WTC11 (cell line): Measurements from ENCODE around the gene CT47C1. TPM values are rescaled to one million over a fixed set of nuclear protein-coding genes. Genes with fewer than 3 reads are reported as not detected.

ENCODE experiments used
- ATAC-seq: fragments of 200-7000 bp; cut with Tn5 transposase; 2 replicates; pipeline ENCODE4 v1.10.0; 2021; ENCODE audit warnings: mild to moderate bottlenecking, moderate library complexity
- CTCF ChIA-PET: fragments of 300-600 bp; sonication (Branson Sonifier 250); formaldehyde crosslinking; loops from one replicate; lab custom pipeline; 2021; ENCODE audit warnings: antibody characterized with exemption; lab: Charles Lee
- POLR2A ChIA-PET: fragments of 350-600 bp; sonication (Branson Sonifier 250); formaldehyde crosslinking; loops from one replicate; lab custom pipeline; 2021; ENCODE audit warnings: antibody characterized with exemption; lab: Charles Lee
- DNase-seq: peaks from one replicate; pipeline ENCODE4 v3.0.0; 2021; ENCODE audit warnings: low spot score
- H3K27ac Mint-ChIP-seq: 2 replicates; pipeline ENCODE4 v1.8.0; 2021; ENCODE audit warnings: mixed read lengths
- H3K27me3 Mint-ChIP-seq: 2 replicates; pipeline ENCODE4 v1.8.0; 2021; ENCODE audit warnings: low read depth, mild to moderate bottlenecking, moderate library complexity, mixed read lengths
- H3K36me3 Mint-ChIP-seq: 2 replicates; pipeline ENCODE4 v1.8.0; 2021; ENCODE audit warnings: mixed read lengths
- H3K4me1 Mint-ChIP-seq: 2 replicates; pipeline ENCODE4 v1.8.0; 2022; ENCODE audit warnings: mixed read lengths
- H3K4me3 Mint-ChIP-seq: 2 replicates; pipeline ENCODE4 v1.8.0; 2021; ENCODE audit warnings: mild to moderate bottlenecking, moderate library complexity, mixed read lengths
- H3K9me3 Mint-ChIP-seq: 2 replicates; pipeline ENCODE4 v1.8.0; 2021; ENCODE audit warnings: mixed read lengths
- CREM ChIP-seq: sonication (generic); formaldehyde crosslinking; IDR thresholded peaks from 2 replicates; pipeline ENCODE4 v1.8.1; 2022; ENCODE audit warnings: mild to moderate bottlenecking, missing genetic modification reagents, moderate library complexity
- FOXJ3 ChIP-seq: sonication (generic); formaldehyde crosslinking; IDR thresholded peaks from 2 replicates; pipeline ENCODE4 v1.9.0; 2021; ENCODE audit warnings: missing genetic modification reagents, mild to moderate bottlenecking, borderline replicate concordance
- FOXK1 ChIP-seq: sonication (generic); formaldehyde crosslinking; IDR thresholded peaks from 2 replicates; pipeline ENCODE4 v1.8.0; 2022; ENCODE audit warnings: mild to moderate bottlenecking, moderate library complexity, missing genetic modification reagents
- FOXP1 ChIP-seq: sonication (generic); formaldehyde crosslinking; IDR thresholded peaks from 2 replicates; pipeline ENCODE4 v1.8.0; 2022; ENCODE audit warnings: missing genetic modification reagents, mild to moderate bottlenecking, moderate library complexity, borderline replicate concordance
- GRHL2 ChIP-seq: fragments of 250-450 bp; sonication (Bioruptor Pico); IDR thresholded peaks from 2 replicates; pipeline ENCODE4 v1.8.0; 2022; ENCODE audit warnings: mild to moderate bottlenecking, moderate library complexity; ENCODE audit not compliant: insufficient replicate concordance, severe bottlenecking
- JUN ChIP-seq: sonication (generic); formaldehyde crosslinking; IDR thresholded peaks from 2 replicates; pipeline ENCODE4 v1.8.0; 2023; ENCODE audit warnings: mild to moderate bottlenecking, missing genetic modification reagents
- NFATC4 ChIP-seq: fragments of 250-450 bp; sonication (Bioruptor Pico); IDR thresholded peaks from 2 replicates; pipeline ENCODE4 v1.9.0; 2021; ENCODE audit warnings: mild to moderate bottlenecking
- RORB ChIP-seq: fragments of 250-450 bp; sonication (Bioruptor Pico); IDR thresholded peaks from 2 replicates; pipeline ENCODE4 v1.9.0; 2021; ENCODE audit warnings: mild to moderate bottlenecking
- TCF7 ChIP-seq: sonication (generic); formaldehyde crosslinking; IDR thresholded peaks from 2 replicates; pipeline ENCODE4 v1.8.0; 2022; ENCODE audit warnings: mild to moderate bottlenecking, low read depth, missing genetic modification reagents, moderate library complexity
- TP53 ChIP-seq: sonication (generic); formaldehyde crosslinking; IDR thresholded peaks from 2 replicates; pipeline ENCODE4 v1.8.1; 2023; ENCODE audit warnings: mild to moderate bottlenecking, missing genetic modification reagents
- ZNF317 ChIP-seq: sonication (generic); formaldehyde crosslinking; IDR thresholded peaks from 2 replicates; pipeline ENCODE4 v1.8.1; 2023; ENCODE audit warnings: low read depth, mild to moderate bottlenecking, moderate library complexity, missing genetic modification reagents, borderline replicate concordance
- total RNA-seq: library from RNA; stranded (reverse); gene quantifications from 3 replicates; pipeline ENCODE4 v1.2.3, GENCODE V29; 2021
- TF ChIP-seq, protein P1 (sequence below): fragments of 250-450 bp; sonication (Bioruptor Pico); IDR thresholded peaks from 2 replicates; pipeline ENCODE4 v1.9.0; 2021; ENCODE audit warnings: moderate library complexity, mild to moderate bottlenecking, inconsistent platforms, borderline replicate concordance
- TF ChIP-seq, protein P2 (sequence below): sonication (generic); formaldehyde crosslinking; conservative IDR thresholded peaks from 2 replicates; pipeline ENCODE4 v1.8.1; 2023; ENCODE audit warnings: mild to moderate bottlenecking, low read depth, missing genetic modification reagents, moderate library complexity
- TF ChIP-seq, protein P3 (sequence below): fragments of 250-450 bp; sonication (Bioruptor Pico); IDR thresholded peaks from 2 replicates; pipeline ENCODE4 v1.9.0; 2021; ENCODE audit warnings: mild to moderate bottlenecking, borderline replicate concordance
- TF ChIP-seq, protein P4 (sequence below): sonication (generic); formaldehyde crosslinking; IDR thresholded peaks from 2 replicates; pipeline ENCODE4 v1.8.1; 2022; ENCODE audit warnings: mild to moderate bottlenecking, missing genetic modification reagents, moderate library complexity, borderline replicate concordance
- TF ChIP-seq, protein P5 (sequence below): sonication (generic); formaldehyde crosslinking; IDR thresholded peaks from 2 replicates; pipeline ENCODE4 v1.8.1; 2023; ENCODE audit warnings: mild to moderate bottlenecking, moderate library complexity, missing genetic modification reagents
- TF ChIP-seq, protein P6 (sequence below): sonication (generic); formaldehyde crosslinking; IDR thresholded peaks from 2 replicates; pipeline ENCODE4 v1.8.0; 2022; ENCODE audit warnings: mild to moderate bottlenecking, missing genetic modification reagents

CT47C1 gene
- total RNA-seq, 1 experiment from 2014 or later = not detected

DNA sequence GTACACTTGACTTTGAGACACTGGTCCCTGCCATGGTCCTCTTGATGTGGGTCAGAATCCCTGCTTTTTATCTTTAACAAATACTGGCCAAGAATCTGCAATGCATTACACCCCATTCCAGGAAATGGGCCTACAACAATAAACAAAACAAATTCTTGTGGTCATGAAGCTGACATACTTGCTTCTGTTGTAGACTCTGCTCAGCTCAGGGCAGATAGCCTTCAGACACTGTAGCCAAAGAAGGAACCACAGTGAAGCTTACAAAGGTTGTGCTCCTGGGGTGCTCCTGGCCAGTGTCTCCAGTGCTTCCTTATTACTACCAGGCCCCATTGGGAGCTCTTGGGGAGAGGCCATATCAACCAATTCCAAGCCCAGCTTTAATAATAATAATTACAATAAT lies 33.0 kb downstream of the CT47C1 start:
- ChIA-PET CTCF (interaction anchor here (0.6 to 0.9 kb wide), 2 partner anchors 10 to 14 kb away, joined by 3 read pairs; no protein-coding TSS in a partner anchor), POLR2A (no interaction called here)
- ATAC-seq = no peak
- no peaks in the 10 kb centered on the region for H3K36me3 Mint-ChIP-seq
- TF ChIP-seq TP53 (CRISPR knock-in tag) = no peak
- no peak for TF ChIP-seq GRHL2 (CRISPR knock-in tag)
- no peak for TF ChIP-seq FOXK1 (CRISPR knock-in tag)
- TF ChIP-seq, protein P1, sequence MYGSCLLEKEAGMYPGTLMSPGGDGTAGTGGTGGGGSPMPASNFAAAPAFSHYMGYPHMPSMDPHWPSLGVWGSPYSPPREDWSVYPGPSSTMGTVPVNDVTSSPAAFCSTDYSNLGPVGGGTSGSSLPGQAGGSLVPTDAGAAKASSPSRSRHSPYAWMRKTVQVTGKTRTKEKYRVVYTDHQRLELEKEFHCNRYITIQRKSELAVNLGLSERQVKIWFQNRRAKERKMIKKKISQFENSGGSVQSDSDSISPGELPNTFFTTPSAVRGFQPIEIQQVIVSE (CRISPR knock-in tag) = no peak
- TF ChIP-seq TCF7 = no peak
- TF ChIP-seq, protein P2, sequence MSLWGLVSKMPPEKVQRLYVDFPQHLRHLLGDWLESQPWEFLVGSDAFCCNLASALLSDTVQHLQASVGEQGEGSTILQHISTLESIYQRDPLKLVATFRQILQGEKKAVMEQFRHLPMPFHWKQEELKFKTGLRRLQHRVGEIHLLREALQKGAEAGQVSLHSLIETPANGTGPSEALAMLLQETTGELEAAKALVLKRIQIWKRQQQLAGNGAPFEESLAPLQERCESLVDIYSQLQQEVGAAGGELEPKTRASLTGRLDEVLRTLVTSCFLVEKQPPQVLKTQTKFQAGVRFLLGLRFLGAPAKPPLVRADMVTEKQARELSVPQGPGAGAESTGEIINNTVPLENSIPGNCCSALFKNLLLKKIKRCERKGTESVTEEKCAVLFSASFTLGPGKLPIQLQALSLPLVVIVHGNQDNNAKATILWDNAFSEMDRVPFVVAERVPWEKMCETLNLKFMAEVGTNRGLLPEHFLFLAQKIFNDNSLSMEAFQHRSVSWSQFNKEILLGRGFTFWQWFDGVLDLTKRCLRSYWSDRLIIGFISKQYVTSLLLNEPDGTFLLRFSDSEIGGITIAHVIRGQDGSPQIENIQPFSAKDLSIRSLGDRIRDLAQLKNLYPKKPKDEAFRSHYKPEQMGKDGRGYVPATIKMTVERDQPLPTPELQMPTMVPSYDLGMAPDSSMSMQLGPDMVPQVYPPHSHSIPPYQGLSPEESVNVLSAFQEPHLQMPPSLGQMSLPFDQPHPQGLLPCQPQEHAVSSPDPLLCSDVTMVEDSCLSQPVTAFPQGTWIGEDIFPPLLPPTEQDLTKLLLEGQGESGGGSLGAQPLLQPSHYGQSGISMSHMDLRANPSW = no peak
- TF ChIP-seq, protein P3, sequence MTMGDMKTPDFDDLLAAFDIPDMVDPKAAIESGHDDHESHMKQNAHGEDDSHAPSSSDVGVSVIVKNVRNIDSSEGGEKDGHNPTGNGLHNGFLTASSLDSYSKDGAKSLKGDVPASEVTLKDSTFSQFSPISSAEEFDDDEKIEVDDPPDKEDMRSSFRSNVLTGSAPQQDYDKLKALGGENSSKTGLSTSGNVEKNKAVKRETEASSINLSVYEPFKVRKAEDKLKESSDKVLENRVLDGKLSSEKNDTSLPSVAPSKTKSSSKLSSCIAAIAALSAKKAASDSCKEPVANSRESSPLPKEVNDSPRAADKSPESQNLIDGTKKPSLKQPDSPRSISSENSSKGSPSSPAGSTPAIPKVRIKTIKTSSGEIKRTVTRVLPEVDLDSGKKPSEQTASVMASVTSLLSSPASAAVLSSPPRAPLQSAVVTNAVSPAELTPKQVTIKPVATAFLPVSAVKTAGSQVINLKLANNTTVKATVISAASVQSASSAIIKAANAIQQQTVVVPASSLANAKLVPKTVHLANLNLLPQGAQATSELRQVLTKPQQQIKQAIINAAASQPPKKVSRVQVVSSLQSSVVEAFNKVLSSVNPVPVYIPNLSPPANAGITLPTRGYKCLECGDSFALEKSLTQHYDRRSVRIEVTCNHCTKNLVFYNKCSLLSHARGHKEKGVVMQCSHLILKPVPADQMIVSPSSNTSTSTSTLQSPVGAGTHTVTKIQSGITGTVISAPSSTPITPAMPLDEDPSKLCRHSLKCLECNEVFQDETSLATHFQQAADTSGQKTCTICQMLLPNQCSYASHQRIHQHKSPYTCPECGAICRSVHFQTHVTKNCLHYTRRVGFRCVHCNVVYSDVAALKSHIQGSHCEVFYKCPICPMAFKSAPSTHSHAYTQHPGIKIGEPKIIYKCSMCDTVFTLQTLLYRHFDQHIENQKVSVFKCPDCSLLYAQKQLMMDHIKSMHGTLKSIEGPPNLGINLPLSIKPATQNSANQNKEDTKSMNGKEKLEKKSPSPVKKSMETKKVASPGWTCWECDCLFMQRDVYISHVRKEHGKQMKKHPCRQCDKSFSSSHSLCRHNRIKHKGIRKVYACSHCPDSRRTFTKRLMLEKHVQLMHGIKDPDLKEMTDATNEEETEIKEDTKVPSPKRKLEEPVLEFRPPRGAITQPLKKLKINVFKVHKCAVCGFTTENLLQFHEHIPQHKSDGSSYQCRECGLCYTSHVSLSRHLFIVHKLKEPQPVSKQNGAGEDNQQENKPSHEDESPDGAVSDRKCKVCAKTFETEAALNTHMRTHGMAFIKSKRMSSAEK = no peak
- no peak for TF ChIP-seq JUN (CRISPR knock-in tag)
- TF ChIP-seq, protein P4, sequence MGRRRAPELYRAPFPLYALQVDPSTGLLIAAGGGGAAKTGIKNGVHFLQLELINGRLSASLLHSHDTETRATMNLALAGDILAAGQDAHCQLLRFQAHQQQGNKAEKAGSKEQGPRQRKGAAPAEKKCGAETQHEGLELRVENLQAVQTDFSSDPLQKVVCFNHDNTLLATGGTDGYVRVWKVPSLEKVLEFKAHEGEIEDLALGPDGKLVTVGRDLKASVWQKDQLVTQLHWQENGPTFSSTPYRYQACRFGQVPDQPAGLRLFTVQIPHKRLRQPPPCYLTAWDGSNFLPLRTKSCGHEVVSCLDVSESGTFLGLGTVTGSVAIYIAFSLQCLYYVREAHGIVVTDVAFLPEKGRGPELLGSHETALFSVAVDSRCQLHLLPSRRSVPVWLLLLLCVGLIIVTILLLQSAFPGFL (CRISPR knock-in tag) = no peak
- no peak for TF ChIP-seq FOXP1
- no peak for TF ChIP-seq NFATC4 (CRISPR knock-in tag)
- TF ChIP-seq RORB = no peak
- no peak for TF ChIP-seq FOXJ3 (CRISPR knock-in tag)
- TF ChIP-seq ZNF317 (CRISPR knock-in tag) = no peak
- TF ChIP-seq CREM (CRISPR knock-in tag) = no peak
- H3K27ac Mint-ChIP-seq = no peak overlapping the region
- H3K4me1 Mint-ChIP-seq = peaks cover 7% of the 10 kb centered on the region
- H3K4me3 Mint-ChIP-seq = no peak overlapping the region
- H3K27me3 Mint-ChIP-seq = peaks cover 5% of the 10 kb centered on the region; the same call in 1 of the 2 replicates
- no peaks in the 10 kb centered on the region for H3K9me3 Mint-ChIP-seq
- DNase-seq = no peak

DNA sequence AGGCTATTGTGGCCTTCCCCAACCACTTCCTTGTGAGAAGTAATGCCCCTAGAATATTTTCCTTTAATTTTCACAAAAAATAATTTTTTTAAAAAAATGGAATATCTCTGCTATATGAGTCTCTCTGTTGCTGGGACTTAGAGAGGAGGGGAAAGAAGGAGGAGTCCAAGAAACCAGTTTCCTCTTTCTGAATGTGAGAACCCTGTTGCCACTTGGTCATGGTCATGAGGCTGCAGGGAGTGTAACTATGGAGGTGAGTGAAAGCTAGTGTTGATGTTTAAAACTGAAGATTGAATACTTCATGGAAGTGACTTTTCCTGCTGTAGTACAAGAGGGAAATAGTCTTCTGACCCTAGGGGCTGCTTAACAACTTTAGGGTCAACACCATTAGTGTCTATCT lies 34.4 kb downstream of the CT47C1 start:
- H3K27me3 Mint-ChIP-seq = peaks cover 5% of the 10 kb centered on the region; the same call in 1 of the 2 replicates
- no peak overlapping the region for H3K4me3 Mint-ChIP-seq
- no peaks in the 10 kb centered on the region for H3K9me3 Mint-ChIP-seq
- H3K27ac Mint-ChIP-seq = no peak overlapping the region
- no peak for DNase-seq
- peaks cover 7% of the 10 kb centered on the region for H3K4me1 Mint-ChIP-seq
- TF ChIP-seq, protein P5, sequence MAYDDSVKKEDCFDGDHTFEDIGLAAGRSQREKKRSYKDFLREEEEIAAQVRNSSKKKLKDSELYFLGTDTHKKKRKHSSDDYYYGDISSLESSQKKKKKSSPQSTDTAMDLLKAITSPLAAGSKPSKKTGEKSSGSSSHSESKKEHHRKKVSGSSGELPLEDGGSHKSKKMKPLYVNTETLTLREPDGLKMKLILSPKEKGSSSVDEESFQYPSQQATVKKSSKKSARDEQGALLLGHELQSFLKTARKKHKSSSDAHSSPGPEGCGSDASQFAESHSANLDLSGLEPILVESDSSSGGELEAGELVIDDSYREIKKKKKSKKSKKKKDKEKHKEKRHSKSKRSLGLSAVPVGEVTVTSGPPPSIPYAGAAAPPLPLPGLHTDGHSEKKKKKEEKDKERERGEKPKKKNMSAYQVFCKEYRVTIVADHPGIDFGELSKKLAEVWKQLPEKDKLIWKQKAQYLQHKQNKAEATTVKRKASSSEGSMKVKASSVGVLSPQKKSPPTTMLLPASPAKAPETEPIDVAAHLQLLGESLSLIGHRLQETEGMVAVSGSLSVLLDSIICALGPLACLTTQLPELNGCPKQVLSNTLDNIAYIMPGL (CRISPR knock-in tag) = no peak
- TF ChIP-seq, protein P6, sequence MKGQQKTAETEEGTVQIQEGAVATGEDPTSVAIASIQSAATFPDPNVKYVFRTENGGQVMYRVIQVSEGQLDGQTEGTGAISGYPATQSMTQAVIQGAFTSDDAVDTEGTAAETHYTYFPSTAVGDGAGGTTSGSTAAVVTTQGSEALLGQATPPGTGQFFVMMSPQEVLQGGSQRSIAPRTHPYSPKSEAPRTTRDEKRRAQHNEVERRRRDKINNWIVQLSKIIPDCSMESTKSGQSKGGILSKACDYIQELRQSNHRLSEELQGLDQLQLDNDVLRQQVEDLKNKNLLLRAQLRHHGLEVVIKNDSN (CRISPR knock-in tag) = no peak
- TF ChIP-seq, all 79 proteins: peak for 0
- no peaks in the 10 kb centered on the region for H3K36me3 Mint-ChIP-seq
- ATAC-seq = no peak
- CTCF ChIA-PET = interaction anchor here (1.3 kb wide), 1 partner anchor 11 kb away, joined by 5 read pairs; no protein-coding TSS in a partner anchor
- POLR2A ChIA-PET = no interaction called here
